T-cell (primary cell): ENCODE data around the gene LNP1. TPM values are rescaled to one million over a fixed set of nuclear protein-coding genes. Genes with fewer than 3 reads are reported as not detected.
"Not testable (repeated sequence)": the region's sequence is repeated elsewhere in the genome, so short reads cannot be mapped to it uniquely, and the experiment has no call there.

ENCODE experiments used
- ATAC-seq, 4 experiments: fragments of 200-7000 bp in 3 of 4; fragments of 150-1000 bp in 1 of 4; cut with Tn5 transposase; replicated peaks in 1 of 4; 1 replicate in 3 of 4; 2 replicates in 1 of 4; pipeline ENCODE4 v1.10.0; 2021; ENCODE audit warnings: moderate library complexity in 3 of 4, mild to moderate bottlenecking in 2 of 4, moderate number of reproducible peaks in 1 of 4
- CTCF ChIA-PET, 2 donors: fragments of 300-600 bp; sonication (Branson Sonifier 250); formaldehyde crosslinking; loops; one replicate each; lab custom pipeline; 2022; ENCODE audit warnings: antibody characterized with exemption in 2 of 2; lab: Charles Lee
- POLR2A ChIA-PET, 2 donors: fragments of 300-600 bp; sonication (Branson Sonifier 250); formaldehyde crosslinking; loops; one replicate each; lab custom pipeline; 2022; ENCODE audit warnings: antibody characterized with exemption in 2 of 2; lab: Charles Lee
- DNase-seq, 35 experiments: peaks; one replicate each; pipeline versions ENCODE4 v3.0.0 to v3.0.0-alpha.2; 2013 to 2023
- H3K27ac ChIP-seq: one replicate; pipeline ENCODE4 v1.5.1; 2013; ENCODE audit warnings: low read length
- H3K27me3 ChIP-seq, 2 experiments: replicated peaks in 1 of 2; 1 replicate in 1 of 2; 2 replicates in 1 of 2; pipeline versions ENCODE4 v1.6.1 to v1.7.0; 2013; ENCODE audit warnings: low read length in 1 of 2, mixed read lengths in 1 of 2; ENCODE audit not compliant: control insufficient read depth in 2 of 2, insufficient read depth in 2 of 2; ENCODE audit errors: extremely low read depth in 1 of 2
- H3K36me3 ChIP-seq, 2 donors: 1 replicate in 1 of 2; 2 replicates in 1 of 2; pipeline versions ENCODE4 v1.6.1 to v1.7.0; 2013; ENCODE audit warnings: low read length in 1 of 2; ENCODE audit not compliant: control insufficient read depth in 2 of 2, insufficient read depth in 1 of 2; ENCODE audit errors: extremely low read depth in 1 of 2
- H3K4me1 ChIP-seq, 2 experiments: 1 replicate in 1 of 2; 2 replicates in 1 of 2; pipeline versions ENCODE4 v1.6.1 to v1.7.0; 2013; ENCODE audit warnings: low read length in 2 of 2, mixed read lengths in 1 of 2; ENCODE audit not compliant: insufficient read depth in 2 of 2, control insufficient read depth in 1 of 2; ENCODE audit errors: extremely low read depth in 1 of 2
- H3K4me3 ChIP-seq, 2 donors: 1 replicate in 1 of 2; 2 replicates in 1 of 2; pipeline versions ENCODE4 v1.5.1 to v1.7.0; 2013; ENCODE audit warnings: mild to moderate bottlenecking in 2 of 2, low read length in 1 of 2, moderate library complexity in 1 of 2; ENCODE audit not compliant: control insufficient read depth in 1 of 2; ENCODE audit errors: extremely low read depth in 1 of 2
- H3K9me3 ChIP-seq: 2 replicates; pipeline ENCODE4 v1.7.0; 2013
- H3K27ac Mint-ChIP-seq, 2 donors: one replicate each; pipeline ENCODE4 v1.8.0; 2020 to 2021; ENCODE audit warnings: mild to moderate bottlenecking in 2 of 2, mixed read lengths in 2 of 2
- H3K27me3 Mint-ChIP-seq, 2 donors: one replicate each; pipeline ENCODE4 v1.8.0; 2021 to 2022; ENCODE audit warnings: mixed read lengths in 2 of 2
- H3K36me3 Mint-ChIP-seq: one replicate; pipeline ENCODE4 v1.8.0; 2021; ENCODE audit warnings: mixed read lengths
- H3K4me1 Mint-ChIP-seq, 3 donors: one replicate each; pipeline ENCODE4 v1.8.0; 2020 to 2022; ENCODE audit warnings: mixed read lengths in 3 of 3, mild to moderate bottlenecking in 1 of 3
- H3K4me3 Mint-ChIP-seq, 3 donors: one replicate each; pipeline ENCODE4 v1.8.0; 2020 to 2022; ENCODE audit warnings: mild to moderate bottlenecking in 3 of 3, mixed read lengths in 3 of 3, moderate library complexity in 3 of 3
- H3K9me3 Mint-ChIP-seq, 3 donors: one replicate each; pipeline ENCODE4 v1.8.0; 2020 to 2022; ENCODE audit warnings: mixed read lengths in 3 of 3
- WGBS: methylation state at CpG from one replicate; pipeline ENCODE4 v1.1.5; 2013; ENCODE audit warnings: missing lambda C conversion rate; ENCODE audit not compliant: insufficient coverage; 5-methylcytosine and 5-hydroxymethylcytosine counted together
- total RNA-seq, 35 experiments: library from RNA in 6 of 35; stranded (reverse) in 6 of 35; fragments of 120-200 nt in 1 of 35; gene quantifications; one replicate each; pipeline versions ENCODE4 v1.2.1 to v1.2.4 and lab custom pipeline; 2013 to 2026

Gene LNP1
- 1 to 10 TPM in 4 of 5 donors, under 1 TPM in 1; 0.88 to 1.7 (median 1.4) TPM for total RNA-seq
- total RNA-seq (2013) = 2.3 TPM
- 0.88 to 3.0 (median 1.5) reads per million in 29 experiments for total RNA-seq (lab: John Stamatoyannopoulos, UW)

DNA sequence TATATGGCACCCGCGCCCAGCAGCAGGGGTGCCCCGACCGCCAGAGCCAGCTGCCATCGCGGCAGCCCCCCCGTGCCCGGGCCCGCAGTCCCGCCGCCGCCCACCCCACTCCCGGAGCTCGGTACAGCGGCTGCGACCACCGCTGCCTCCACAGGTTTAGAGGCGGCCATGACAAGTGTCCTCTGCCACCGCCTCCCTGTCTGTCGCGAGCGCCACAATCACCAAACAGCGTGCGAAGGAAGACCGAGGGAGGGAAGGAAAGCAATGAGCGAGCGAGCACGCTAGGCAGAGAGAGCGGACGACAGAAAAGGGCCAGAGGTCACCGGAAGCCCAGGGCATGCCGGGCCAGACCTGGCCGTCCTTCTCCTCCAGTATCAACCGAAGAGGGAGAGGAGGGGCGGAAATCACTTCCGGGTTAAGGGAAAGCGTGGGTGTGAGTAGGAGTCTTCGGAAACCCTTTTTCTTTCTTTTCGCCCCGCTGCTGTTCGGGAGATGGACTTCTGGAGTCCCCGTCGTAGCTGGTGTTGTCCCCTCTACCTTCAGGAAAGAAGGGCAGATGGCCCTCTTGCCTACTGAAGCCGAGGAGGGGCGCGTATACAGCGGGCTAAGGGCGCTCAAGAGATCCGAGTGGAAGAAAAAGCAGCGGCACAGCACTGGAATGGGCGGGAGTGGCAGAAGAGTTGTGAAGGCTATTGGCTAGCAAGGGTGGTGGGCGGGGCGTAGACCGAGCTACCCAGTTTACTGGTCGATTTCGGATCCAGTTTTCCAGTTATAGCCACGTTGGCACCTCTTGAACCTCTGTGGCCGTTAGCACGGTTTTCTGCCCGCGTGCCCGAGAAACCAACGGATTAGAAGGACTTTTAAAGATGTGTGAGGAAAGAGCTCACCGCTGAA, at the start of gene LNP1, which contains the start of gene TOMM70:
Gene LNP1, plus strand, starts transcription at position 760 of the 894 bp plus-strand sequence. CDS start 28,191 bp downstream, outside the sequence.
Gene TOMM70, minus strand, starts transcription at position 310 of the 894 bp plus-strand sequence. Its CDS starts 140 bp downstream, at position 170.
- peak within 1 kb of the TSS; percentile 93 to 96 for H3K27ac Mint-ChIP-seq
- H3K27me3 ChIP-seq = no peaks in the 10 kb centered on the region
- no peaks in the 10 kb centered on the region for H3K9me3 ChIP-seq
- ATAC-seq = peak; percentile 88 to 93 (median 91)
- peak within 1 kb of the TSS; percentile 87 for H3K27ac ChIP-seq
- ChIA-PET POLR2A (interaction anchor here (0.5 to 2.0 kb wide), 15 partner anchors 9 to 1287 kb away, joined by 3 to 9 read pairs (median 3); partner anchors contain the start of genes NIT2 (in 1 of the 2) and TBC1D23 (in 1 of the 2)), CTCF (interaction anchor here (0.5 to 1.4 kb wide), 12 partner anchors 8 to 1118 kb away, joined by 3 to 6 read pairs (median 3); partner anchors contain the start of gene TBC1D23 (in 1 of the 2))
- H3K4me3 ChIP-seq = peak within 1 kb of the TSS; percentile 77 to 99
- under 1% methylated on average over 42 of the region's 64 CpGs for WGBS
- peaks cover 70 to 81% (median 72%) of the 10 kb centered on the region in 3 donors for H3K4me1 Mint-ChIP-seq
- peak; percentile 84 to 96 (median 93) for DNase-seq
- no peaks in the 10 kb centered on the region for H3K27me3 Mint-ChIP-seq
- peaks cover 20 to 28% of the 10 kb centered on the region in 2 experiments for H3K4me1 ChIP-seq
- H3K9me3 Mint-ChIP-seq = no peaks in the 10 kb centered on the region
- H3K4me3 Mint-ChIP-seq = peak within 1 kb of the TSS; percentile 93 to 98 (median 94)
- H3K36me3 ChIP-seq = no peaks in the 10 kb centered on the region
- no peaks in the 10 kb centered on the region for H3K36me3 Mint-ChIP-seq

- H3K4me3 ChIP-seq, ATAC-seq, H3K4me1 ChIP-seq, H3K9me3 Mint-ChIP-seq, CTCF ChIA-PET, H3K9me3 ChIP-seq, H3K27me3 ChIP-seq, DNase-seq, H3K27me3 Mint-ChIP-seq, H3K27ac ChIP-seq, H3K27ac Mint-ChIP-seq, H3K4me1 Mint-ChIP-seq, H3K4me3 Mint-ChIP-seq, POLR2A ChIA-PET: not testable (repeated sequence)
- no CpG with 5 or more reads among the region's 2 CpGs for WGBS
- H3K36me3 ChIP-seq = peaks cover 9 to 65% of the 10 kb centered on the region in 2 donors
- H3K36me3 Mint-ChIP-seq = peaks cover 67% of the 10 kb centered on the region
Observed at GRCh38 chr3:100351770-100352169, 49.6 kb upstream of the LNP1 start.

DNA sequence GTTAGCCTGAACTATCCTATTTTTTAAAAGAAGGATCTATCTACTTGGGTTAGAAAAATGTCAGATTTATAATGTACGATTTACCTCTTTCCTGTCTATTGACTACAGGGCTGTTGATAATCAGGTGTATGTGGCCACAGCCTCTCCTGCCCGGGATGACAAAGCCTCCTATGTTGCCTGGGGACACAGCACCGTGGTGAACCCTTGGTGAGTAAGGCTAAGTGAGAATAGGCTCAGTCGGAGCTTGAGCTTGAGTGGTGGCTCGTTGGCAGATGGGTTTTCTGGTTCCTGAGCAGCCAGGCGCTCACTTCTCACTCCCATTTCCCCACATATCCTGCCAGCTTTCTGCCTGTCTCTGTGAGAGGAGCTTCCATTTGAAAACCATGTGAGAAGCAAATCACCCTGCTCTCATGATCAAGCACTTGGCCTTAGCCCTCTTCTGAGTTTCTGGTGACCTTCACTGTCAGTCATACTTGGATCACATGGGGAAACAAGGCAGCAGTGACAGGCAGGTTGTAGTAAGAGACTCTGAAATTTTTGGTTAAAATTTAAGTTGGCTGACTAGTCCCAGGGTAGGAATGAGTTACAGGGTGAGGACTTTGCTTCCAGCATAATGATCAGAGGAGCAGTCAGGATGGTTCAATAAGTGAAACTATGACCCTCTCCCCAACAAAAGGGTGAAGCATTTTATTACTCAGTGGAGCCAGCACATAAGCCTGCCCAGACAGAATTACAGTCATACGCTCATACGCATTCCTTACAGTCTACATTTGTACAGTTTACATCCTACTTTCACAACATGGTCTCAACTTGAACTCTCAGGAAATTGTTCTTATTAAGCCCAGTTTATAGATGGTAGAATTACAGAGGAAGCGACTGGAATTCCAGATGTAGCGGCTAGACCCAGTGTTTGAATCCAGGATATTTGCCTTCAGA, 48.8 kb upstream of the LNP1 start:
- Mint-ChIP-seq H3K27ac (no peak overlapping the region), H3K4me1 (no peaks in the 10 kb centered on the region), H3K36me3 (peaks cover 64% of the 10 kb centered on the region), H3K27me3 (no peaks in the 10 kb centered on the region), H3K4me3 (no peak overlapping the region), H3K9me3 (no peaks in the 10 kb centered on the region)
- Histone ChIP-seq H3K36me3 (peaks cover 7 to 61% of the 10 kb centered on the region in 2 donors), H3K27ac (no peak overlapping the region), H3K4me1 (no peaks in the 10 kb centered on the region), H3K9me3 (no peaks in the 10 kb centered on the region), H3K4me3 (no peak overlapping the region), H3K27me3 (no peaks in the 10 kb centered on the region)
- DNase-seq (no peak), ATAC-seq (no peak)
- CTCF ChIA-PET = no interaction called here
- WGBS = 85% methylated on average over 2 of the region's 10 CpGs
- POLR2A ChIA-PET = no interaction called here

GRCh38 chr3:100354850-100355249, 46.5 kb upstream of the LNP1 start:
- ATAC-seq = no peak
- Mint-ChIP-seq H3K4me1 (no peaks in the 10 kb centered on the region), H3K27me3 (no peaks in the 10 kb centered on the region), H3K9me3 (no peaks in the 10 kb centered on the region), H3K27ac (no peak overlapping the region), H3K36me3 (peaks cover 55% of the 10 kb centered on the region), H3K4me3 (no peak overlapping the region)
- Histone ChIP-seq H3K27me3 (no peaks in the 10 kb centered on the region), H3K27ac (no peak overlapping the region), H3K4me1 (no peaks in the 10 kb centered on the region), H3K36me3 (peaks cover 6 to 49% of the 10 kb centered on the region in 2 donors), H3K9me3 (no peaks in the 10 kb centered on the region), H3K4me3 (no peak overlapping the region)
- POLR2A ChIA-PET = no interaction called here
- no peak for DNase-seq
- CTCF ChIA-PET = interaction anchor here in 1 of 2 donors (0.9 kb wide), 1 partner anchor 24 kb away, joined by 3 read pairs; no protein-coding TSS in a partner anchor
- no CpG with 5 or more reads among the region's 3 CpGs for WGBS

- no peak overlapping the region for H3K4me3 Mint-ChIP-seq
- no peak overlapping the region for H3K27ac Mint-ChIP-seq
- H3K36me3 Mint-ChIP-seq = peaks cover 55% of the 10 kb centered on the region
- Histone ChIP-seq H3K9me3 (no peaks in the 10 kb centered on the region), H3K4me3 (no peak overlapping the region), H3K4me1 (no peaks in the 10 kb centered on the region), H3K27ac (no peak overlapping the region), H3K27me3 (no peaks in the 10 kb centered on the region), H3K36me3 (peaks cover 3 to 41% of the 10 kb centered on the region in 2 donors)
- ChIA-PET CTCF (no interaction called here), POLR2A (no interaction called here)
- 100% methylated on average over 1 of the region's 2 CpGs for WGBS
- no peaks in the 10 kb centered on the region for H3K27me3 Mint-ChIP-seq
- H3K9me3 Mint-ChIP-seq = peaks cover 4% of the 10 kb centered on the region in 3 donors
- ATAC-seq (no peak), DNase-seq (no peak)
- no peaks in the 10 kb centered on the region for H3K4me1 Mint-ChIP-seq
Observed at GRCh38 chr3:100358413-100358812, 42.9 kb upstream of the LNP1 start.

DNA sequence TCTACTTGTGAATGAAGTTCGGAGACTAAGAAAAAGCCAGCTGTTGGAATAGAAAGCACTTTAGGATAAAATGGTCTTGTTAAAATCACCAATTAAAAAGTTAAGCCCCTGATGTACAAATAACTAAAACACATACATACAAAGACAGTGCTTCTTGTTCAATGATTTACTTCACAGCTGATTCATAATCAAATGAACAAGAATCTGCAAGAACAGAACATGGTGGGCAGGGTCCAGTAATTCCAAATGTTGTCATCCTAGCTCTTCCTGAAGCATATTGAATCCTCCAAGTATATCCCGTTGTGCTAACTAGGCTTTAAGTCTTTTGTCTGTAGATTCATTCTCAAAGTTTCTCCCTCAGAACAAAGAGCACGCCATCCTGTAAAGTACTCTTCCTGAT, 42.3 kb upstream of the LNP1 start:
- H3K27me3 Mint-ChIP-seq = no peaks in the 10 kb centered on the region
- ChIA-PET POLR2A (no interaction called here), CTCF (no interaction called here)
- peak overlapping the region in 1 of 2 donors; percentile 21 for H3K27ac Mint-ChIP-seq
- H3K4me1 Mint-ChIP-seq = no peaks in the 10 kb centered on the region
- DNase-seq (no peak), ATAC-seq (no peak)
- H3K36me3 ChIP-seq = peaks cover 3 to 42% of the 10 kb centered on the region in 2 donors
- H3K27ac ChIP-seq = no peak overlapping the region
- H3K4me3 ChIP-seq = no peak overlapping the region
- H3K4me1 ChIP-seq = no peaks in the 10 kb centered on the region
- peaks cover 59% of the 10 kb centered on the region for H3K36me3 Mint-ChIP-seq
- peaks cover 4% of the 10 kb centered on the region in 3 donors for H3K9me3 Mint-ChIP-seq
- WGBS = 100% methylated on average over 2 of the region's 3 CpGs
- no peaks in the 10 kb centered on the region for H3K27me3 ChIP-seq
- no peaks in the 10 kb centered on the region for H3K9me3 ChIP-seq
- H3K4me3 Mint-ChIP-seq = no peak overlapping the region
